Activated T-cell treated with anti-CD3 and anti-CD28 coated beads, Interleukin-2, amount 50 U/mL, for 4 hours (primary cell): Measurements from ENCODE around the gene CAMK2G. TPM values are rescaled to one million over a fixed set of nuclear protein-coding genes. Genes with fewer than 3 reads are reported as not detected.
"Not testable (repeated sequence)": the region's sequence is repeated elsewhere in the genome, so short reads cannot be mapped to it uniquely, and the experiment has no call there.

Source experiments
- ATAC-seq, 2 donors: fragments of 200-7000 bp; cut with Tn5 transposase; one replicate each; pipeline ENCODE4 v1.10.0; 2021
- DNase-seq: peaks from one replicate; pipeline ENCODE4 v3.0.0-alpha.2; 2020
- H3K27me3 Mint-ChIP-seq: one replicate; pipeline ENCODE4 v1.8.0; 2021; ENCODE audit warnings: low read depth, mixed read lengths
- H3K36me3 Mint-ChIP-seq: one replicate; pipeline ENCODE4 v1.8.0; 2022; ENCODE audit warnings: mixed read lengths; ENCODE audit not compliant: insufficient read depth
- H3K4me1 Mint-ChIP-seq: one replicate; pipeline ENCODE4 v1.8.0; 2021; ENCODE audit warnings: low read depth, mixed read lengths
- H3K4me3 Mint-ChIP-seq: one replicate; pipeline ENCODE4 v1.8.0; 2021; ENCODE audit warnings: mild to moderate bottlenecking, moderate library complexity, mixed read lengths
- H3K9me3 Mint-ChIP-seq: one replicate; pipeline ENCODE4 v1.8.0; 2021; ENCODE audit warnings: mixed read lengths
- total RNA-seq, 3 donors: library from RNA; stranded (reverse); gene quantifications; one replicate each; pipeline ENCODE4 v1.2.1, GENCODE V29; 2021

CAMK2G gene
- total RNA-seq, 3 donors from 2014 or later: 14.5 to 20.7 (median 16.6) TPM

- peaks cover 39% of the 10 kb centered on the region for H3K4me1 Mint-ChIP-seq
- H3K36me3 Mint-ChIP-seq: no peaks in the 10 kb centered on the region
- ATAC-seq (no peak), DNase-seq (no peak)
- peaks cover 38% of the 10 kb centered on the region for H3K27me3 Mint-ChIP-seq
- no peaks in the 10 kb centered on the region for H3K9me3 Mint-ChIP-seq
- H3K4me3 Mint-ChIP-seq: peak overlapping the region; percentile 79
These were observed 35.3 kb upstream of the CAMK2G start for GRCh38 chr10:73909540-73910115.

- H3K27me3 Mint-ChIP-seq: peaks cover 38% of the 10 kb centered on the region
- DNase-seq (peak; percentile 69), ATAC-seq (peak; percentile 58 to 74)
- peaks cover 39% of the 10 kb centered on the region for H3K4me1 Mint-ChIP-seq
- no peaks in the 10 kb centered on the region for H3K9me3 Mint-ChIP-seq
- H3K4me3 Mint-ChIP-seq: peak overlapping the region; percentile 49
- H3K36me3 Mint-ChIP-seq: no peaks in the 10 kb centered on the region
These were observed 34.6 kb upstream of the CAMK2G start for GRCh38 chr10:73908853-73909539.

GRCh38 chr10:73907841-73908517 lies 33.6 kb upstream of the CAMK2G start:
- Mint-ChIP-seq H3K27me3 (peaks cover 31% of the 10 kb centered on the region), H3K4me3 (peak overlapping the region; percentile 53), H3K9me3 (no peaks in the 10 kb centered on the region), H3K4me1 (peaks cover 39% of the 10 kb centered on the region), H3K36me3 (no peaks in the 10 kb centered on the region)
- ATAC-seq: no peak
- DNase-seq: no peak

- peaks cover 23% of the 10 kb centered on the region for H3K27me3 Mint-ChIP-seq
- peaks cover 39% of the 10 kb centered on the region for H3K4me1 Mint-ChIP-seq
- H3K4me3 Mint-ChIP-seq: no peak overlapping the region
- ATAC-seq: no peak
- no peaks in the 10 kb centered on the region for H3K9me3 Mint-ChIP-seq
- H3K36me3 Mint-ChIP-seq: no peaks in the 10 kb centered on the region
- no peak for DNase-seq
These were observed 32.4 kb upstream of the CAMK2G start for GRCh38 chr10:73906524-73907447.

- Mint-ChIP-seq H3K27me3 (peaks cover 15% of the 10 kb centered on the region), H3K36me3 (no peaks in the 10 kb centered on the region), H3K9me3 (no peaks in the 10 kb centered on the region), H3K4me1 (peaks cover 31% of the 10 kb centered on the region), H3K4me3 (no peak overlapping the region)
- ATAC-seq (no peak), DNase-seq (no peak)
These were observed 31.1 kb upstream of the CAMK2G start for GRCh38 chr10:73905256-73906020.

- Mint-ChIP-seq H3K27me3 (peaks cover 8% of the 10 kb centered on the region), H3K9me3 (no peaks in the 10 kb centered on the region), H3K4me1 (peaks cover 5% of the 10 kb centered on the region), H3K36me3 (no peaks in the 10 kb centered on the region), H3K4me3 (no peak overlapping the region)
- no peak for DNase-seq
- no peak for ATAC-seq
These were observed 28.0 kb upstream of the CAMK2G start for GRCh38 chr10:73902351-73902750.

GRCh38 chr10:73901261-73901660 lies 26.9 kb upstream of the CAMK2G start:
- DNase-seq: no peak
- ATAC-seq: no peak
- Mint-ChIP-seq H3K36me3 (no peaks in the 10 kb centered on the region), H3K4me1 (peaks cover 5% of the 10 kb centered on the region), H3K4me3 (no peak overlapping the region), H3K27me3 (peaks cover 5% of the 10 kb centered on the region), H3K9me3 (no peaks in the 10 kb centered on the region)

GRCh38 chr10:73900064-73900463 lies 25.7 kb upstream of the CAMK2G start:
- no peaks in the 10 kb centered on the region for H3K9me3 Mint-ChIP-seq
- H3K36me3 Mint-ChIP-seq: no peaks in the 10 kb centered on the region
- no peak for DNase-seq
- H3K27me3 Mint-ChIP-seq: peaks cover 2% of the 10 kb centered on the region
- no peak overlapping the region for H3K4me3 Mint-ChIP-seq
- no peaks in the 10 kb centered on the region for H3K4me1 Mint-ChIP-seq
- ATAC-seq: no peak

GRCh38 chr10:73899423-73899822 lies 25.1 kb upstream of the CAMK2G start:
- H3K9me3 Mint-ChIP-seq: no peaks in the 10 kb centered on the region
- ATAC-seq (no peak), DNase-seq (no peak)
- H3K4me3 Mint-ChIP-seq: no peak overlapping the region
- peaks cover 4% of the 10 kb centered on the region for H3K4me1 Mint-ChIP-seq
- H3K36me3 Mint-ChIP-seq: no peaks in the 10 kb centered on the region
- peaks cover 2% of the 10 kb centered on the region for H3K27me3 Mint-ChIP-seq

- H3K4me1 Mint-ChIP-seq: peaks cover 7% of the 10 kb centered on the region
- no peaks in the 10 kb centered on the region for H3K36me3 Mint-ChIP-seq
- H3K9me3 Mint-ChIP-seq: no peaks in the 10 kb centered on the region
- peaks cover 2% of the 10 kb centered on the region for H3K27me3 Mint-ChIP-seq
- DNase-seq: no peak
- no peak for ATAC-seq
- no peak overlapping the region for H3K4me3 Mint-ChIP-seq
These were observed 24.5 kb upstream of the CAMK2G start for GRCh38 chr10:73898730-73899410.

GRCh38 chr10:73897693-73898092 lies 23.3 kb upstream of the CAMK2G start:
- no peak for ATAC-seq

GRCh38 chr10:73895381-73895780 lies 21.0 kb upstream of the CAMK2G start:
- not testable (repeated sequence) for DNase-seq

More at GRCh38 chr10:73897693-73898092, 23.3 kb upstream of the CAMK2G start:
- peaks cover 2% of the 10 kb centered on the region for H3K27me3 Mint-ChIP-seq
- H3K4me3 Mint-ChIP-seq: no peak overlapping the region
- DNase-seq: no peak
- no peaks in the 10 kb centered on the region for H3K9me3 Mint-ChIP-seq
- H3K36me3 Mint-ChIP-seq: no peaks in the 10 kb centered on the region
- H3K4me1 Mint-ChIP-seq: peaks cover 9% of the 10 kb centered on the region

More at GRCh38 chr10:73895381-73895780, 21.0 kb upstream of the CAMK2G start:
- H3K9me3 Mint-ChIP-seq, H3K4me1 Mint-ChIP-seq, ATAC-seq, H3K27me3 Mint-ChIP-seq, H3K36me3 Mint-ChIP-seq, H3K4me3 Mint-ChIP-seq: not testable (repeated sequence)
